WTC11 (cell line): ENCODE data around the gene PTPRF. TPM values are rescaled to one million over a fixed set of nuclear protein-coding genes. Genes with fewer than 3 reads are reported as not detected.

Experiments
- ATAC-seq: fragments of 200-7000 bp; cut with Tn5 transposase; 2 replicates; pipeline ENCODE4 v1.10.0; 2021; ENCODE audit warnings: mild to moderate bottlenecking, moderate library complexity
- CTCF ChIA-PET: fragments of 300-600 bp; sonication (Branson Sonifier 250); formaldehyde crosslinking; loops from one replicate; lab custom pipeline; 2021; ENCODE audit warnings: antibody characterized with exemption; lab: Charles Lee
- POLR2A ChIA-PET: fragments of 350-600 bp; sonication (Branson Sonifier 250); formaldehyde crosslinking; loops from one replicate; lab custom pipeline; 2021; ENCODE audit warnings: antibody characterized with exemption; lab: Charles Lee
- DNase-seq: peaks from one replicate; pipeline ENCODE4 v3.0.0; 2021; ENCODE audit warnings: low spot score
- H3K27ac Mint-ChIP-seq: 2 replicates; pipeline ENCODE4 v1.8.0; 2021; ENCODE audit warnings: mixed read lengths
- H3K27me3 Mint-ChIP-seq: 2 replicates; pipeline ENCODE4 v1.8.0; 2021; ENCODE audit warnings: low read depth, mild to moderate bottlenecking, moderate library complexity, mixed read lengths
- H3K36me3 Mint-ChIP-seq: 2 replicates; pipeline ENCODE4 v1.8.0; 2021; ENCODE audit warnings: mixed read lengths
- H3K4me1 Mint-ChIP-seq: 2 replicates; pipeline ENCODE4 v1.8.0; 2022; ENCODE audit warnings: mixed read lengths
- H3K4me3 Mint-ChIP-seq: 2 replicates; pipeline ENCODE4 v1.8.0; 2021; ENCODE audit warnings: mild to moderate bottlenecking, moderate library complexity, mixed read lengths
- H3K9me3 Mint-ChIP-seq: 2 replicates; pipeline ENCODE4 v1.8.0; 2021; ENCODE audit warnings: mixed read lengths
- ATF1 ChIP-seq: sonication (generic); formaldehyde crosslinking; IDR thresholded peaks from 2 replicates; pipeline ENCODE4 v1.8.1; 2023; ENCODE audit warnings: mild to moderate bottlenecking, moderate library complexity, missing genetic modification reagents
- ATF2 ChIP-seq: sonication (generic); formaldehyde crosslinking; IDR thresholded peaks from 2 replicates; pipeline ENCODE4 v1.8.1; 2022; ENCODE audit warnings: low read depth, missing genetic modification reagents, borderline replicate concordance
- ATF6 ChIP-seq: sonication (generic); formaldehyde crosslinking; IDR thresholded peaks from 2 replicates; pipeline ENCODE4 v1.8.1; 2023; ENCODE audit warnings: mild to moderate bottlenecking, missing genetic modification reagents
- FOXJ3 ChIP-seq: sonication (generic); formaldehyde crosslinking; IDR thresholded peaks from 2 replicates; pipeline ENCODE4 v1.9.0; 2021; ENCODE audit warnings: missing genetic modification reagents, mild to moderate bottlenecking, borderline replicate concordance
- FOXP1 ChIP-seq: sonication (generic); formaldehyde crosslinking; IDR thresholded peaks from 2 replicates; pipeline ENCODE4 v1.8.0; 2022; ENCODE audit warnings: missing genetic modification reagents, mild to moderate bottlenecking, moderate library complexity, borderline replicate concordance
- IRF2 ChIP-seq: sonication (generic); formaldehyde crosslinking; IDR thresholded peaks from 2 replicates; pipeline ENCODE4 v1.8.0; 2022; ENCODE audit warnings: low read depth, missing genetic modification reagents, borderline replicate concordance
- NR1H2 ChIP-seq: sonication (generic); formaldehyde crosslinking; IDR thresholded peaks from 2 replicates; pipeline ENCODE4 v1.9.0; 2021; ENCODE audit warnings: mild to moderate bottlenecking, moderate library complexity, missing genetic modification reagents
- NR2C2 ChIP-seq: sonication (generic); formaldehyde crosslinking; IDR thresholded peaks from 2 replicates; pipeline ENCODE4 v1.8.0; 2022; ENCODE audit warnings: mild to moderate bottlenecking, missing genetic modification reagents
- PRRX2 ChIP-seq: fragments of 250-450 bp; sonication (Bioruptor Pico); IDR thresholded peaks from 2 replicates; pipeline ENCODE4 v1.8.0; 2021; ENCODE audit warnings: mild to moderate bottlenecking
- SMAD4 ChIP-seq: sonication (generic); formaldehyde crosslinking; IDR thresholded peaks from 2 replicates; pipeline ENCODE4 v1.8.0; 2022; ENCODE audit warnings: mild to moderate bottlenecking, missing genetic modification reagents
- TEAD1 ChIP-seq: sonication (generic); formaldehyde crosslinking; IDR thresholded peaks from 2 replicates; pipeline ENCODE4 v1.8.0; 2022; ENCODE audit warnings: mild to moderate bottlenecking, missing genetic modification reagents
- USF2 ChIP-seq: sonication (generic); formaldehyde crosslinking; IDR thresholded peaks from 2 replicates; pipeline ENCODE4 v1.8.1; 2023; ENCODE audit warnings: mild to moderate bottlenecking, missing genetic modification reagents, moderate library complexity
- ZMAT4 ChIP-seq: fragments of 250-450 bp; sonication (Bioruptor Pico); IDR thresholded peaks from 2 replicates; pipeline ENCODE4 v1.9.0; 2021; ENCODE audit warnings: mild to moderate bottlenecking
- ZNF317 ChIP-seq: sonication (generic); formaldehyde crosslinking; IDR thresholded peaks from 2 replicates; pipeline ENCODE4 v1.8.1; 2023; ENCODE audit warnings: low read depth, mild to moderate bottlenecking, moderate library complexity, missing genetic modification reagents, borderline replicate concordance
- ZNF423 ChIP-seq: fragments of 250-450 bp; sonication (Bioruptor Pico); IDR thresholded peaks from 2 replicates; pipeline ENCODE4 v2.1.2; 2022; ENCODE audit warnings: mild to moderate bottlenecking, moderate library complexity
- total RNA-seq: library from RNA; stranded (reverse); gene quantifications from 3 replicates; pipeline ENCODE4 v1.2.3, GENCODE V29; 2021

The PTPRF gene
- total RNA-seq, 1 experiment from 2014 or later = 248 TPM

GRCh38 chr1:43648221-43648847 lies 117.7 kb downstream of the PTPRF start:
- ATAC-seq (no peak), DNase-seq (no peak)
- Mint-ChIP-seq H3K9me3 (no peaks in the 10 kb centered on the region), H3K4me3 (peak overlapping the region; percentile 96), H3K27me3 (peaks cover 19% of the 10 kb centered on the region), H3K4me1 (peaks cover 22% of the 10 kb centered on the region), H3K27ac (peak overlapping the region; percentile 100; the same call in 1 of the 2 replicates), H3K36me3 (no peaks in the 10 kb centered on the region)
- CTCF ChIA-PET = no interaction called here
- TF ChIP-seq NR1H2 (CRISPR knock-in tag) (no peak), USF2 (CRISPR knock-in tag) (no peak)
- POLR2A ChIA-PET = no interaction called here

GRCh38 chr1:43648876-43649477 lies 118.3 kb downstream of the PTPRF start:
- Mint-ChIP-seq H3K27me3 (peaks cover 17% of the 10 kb centered on the region), H3K36me3 (peaks cover 5% of the 10 kb centered on the region), H3K4me1 (peaks cover 29% of the 10 kb centered on the region), H3K27ac (peak overlapping the region; percentile 100), H3K4me3 (peak overlapping the region; percentile 96)
- no peak for ATAC-seq
- POLR2A ChIA-PET = interaction anchor here (0.6 to 2.3 kb wide), 15 partner anchors 8 to 1127 kb away, joined by 3 to 50 read pairs (median 4); partner anchors contain the start of genes CDC20, RPS8 and ST3GAL3
- TF ChIP-seq FOXP1 (no peak), ZNF423 (CRISPR knock-in tag) (no peak), ATF6 (CRISPR knock-in tag) (no peak), ZMAT4 (CRISPR knock-in tag) (no peak), ATF1 (no peak), SMAD4 (CRISPR knock-in tag) (no peak), TEAD1 (CRISPR knock-in tag) (no peak), ZNF317 (CRISPR knock-in tag) (no peak), NR2C2 (CRISPR knock-in tag) (no peak), FOXJ3 (CRISPR knock-in tag) (no peak), ATF2 (CRISPR knock-in tag) (no peak), IRF2 (CRISPR knock-in tag) (no peak), PRRX2 (no peak)
- TF ChIP-seq, all 79 proteins: peak for 0
- H3K9me3 Mint-ChIP-seq = no peaks in the 10 kb centered on the region
- CTCF ChIA-PET = interaction anchor here (0.7 to 2.7 kb wide), 12 partner anchors 9 to 422 kb away, joined by 3 to 18 read pairs (median 6); partner anchors contain the start of gene C1orf210
- DNase-seq = no peak
